Stimulated activated CD8-positive, alpha-beta memory T cell treated with anti-CD3 and anti-CD28 coated beads, Interleukin-7, amount 100 ng/mL, for 24 hours (primary cell): ENCODE measurements around the gene FOXI1.

Experiments used
- DNase-seq: peaks from one replicate; pipeline ENCODE4 v3.0.0-alpha.2; 2020; ENCODE audit warnings: low read depth

Gene FOXI1

GRCh38 chr5:170105642-170106611 lies at the start of gene FOXI1:
TSS of gene FOXI1 (plus strand) at chr5:170105897. CDS start at chr5:170105958, 61 bp downstream.
- no peak for DNase-seq

GRCh38 chr5:170056561-170057267 lies 49.0 kb upstream of the FOXI1 start:
- no peak for DNase-seq

- DNase-seq = no peak
Measured at GRCh38 chr5:170057311-170057710, 48.4 kb upstream of the FOXI1 start.

- DNase-seq = no peak
Measured at GRCh38 chr5:170059221-170059620, 46.5 kb upstream of the FOXI1 start.

GRCh38 chr5:170067152-170067551 lies 38.5 kb upstream of the FOXI1 start:
- no peak for DNase-seq

- DNase-seq = no peak
Measured at GRCh38 chr5:170067574-170068170, 38.0 kb upstream of the FOXI1 start.

GRCh38 chr5:170069512-170069911 lies 36.2 kb upstream of the FOXI1 start:
- no peak for DNase-seq

- no peak for DNase-seq
Measured at GRCh38 chr5:170070556-170071412, 34.9 kb upstream of the FOXI1 start.

GRCh38 chr5:170071748-170072147 lies 33.9 kb upstream of the FOXI1 start:
- no peak for DNase-seq

GRCh38 chr5:170075696-170076095 lies 30.0 kb upstream of the FOXI1 start:
- no peak for DNase-seq

GRCh38 chr5:170076211-170076610 lies 29.5 kb upstream of the FOXI1 start:
- no peak for DNase-seq

- no peak for DNase-seq
Measured at GRCh38 chr5:170076739-170077138, 29.0 kb upstream of the FOXI1 start.

- DNase-seq = no peak
Measured at GRCh38 chr5:170077526-170077925, 28.2 kb upstream of the FOXI1 start.

- DNase-seq = no peak
Measured at GRCh38 chr5:170078458-170078857, 27.2 kb upstream of the FOXI1 start.

GRCh38 chr5:170078931-170079330 lies 26.8 kb upstream of the FOXI1 start:
- no peak for DNase-seq

- no peak for DNase-seq
Measured at GRCh38 chr5:170080217-170080616, 25.5 kb upstream of the FOXI1 start.

- DNase-seq = no peak
Measured at GRCh38 chr5:170080786-170081445, 24.8 kb upstream of the FOXI1 start.

- DNase-seq = no peak
Measured at GRCh38 chr5:170081616-170082015, 24.1 kb upstream of the FOXI1 start.

GRCh38 chr5:170082701-170083100 lies 23.0 kb upstream of the FOXI1 start:
- DNase-seq = no peak

- DNase-seq = no peak
Measured at GRCh38 chr5:170087168-170087817, 18.4 kb upstream of the FOXI1 start.
